NOMO-1 treated with dmso at 0.1 percent for 144 hours (cell line): Measurements from ENCODE around the gene HRH2.
"Not testable (repeated sequence)": the region's sequence is repeated elsewhere in the genome, so short reads cannot be mapped to it uniquely, and the experiment has no call there.

Source experiments
- DNase-seq: peaks from one replicate; lab custom pipeline; 2025; ENCODE audit not compliant: unreplicated experiment; lab: John Stamatoyannopoulos, UW

The HRH2 gene

GRCh38 chr5:175646251-175646650, 11.6 kb upstream of the HRH2 start:
- DNase-seq, result no peak

GRCh38 chr5:175649967-175650366, 7.9 kb upstream of the HRH2 start:
- DNase-seq, result no peak

- not testable (repeated sequence) for DNase-seq
These were observed 7.3 kb upstream of the HRH2 start for GRCh38 chr5:175650430-175651205.

GRCh38 chr5:175652741-175653663, 4.9 kb upstream of the HRH2 start:
- DNase-seq, result peak; percentile 72

- DNase-seq, result no peak
These were observed 4.1 kb upstream of the HRH2 start for GRCh38 chr5:175653763-175654162.

GRCh38 chr5:175654339-175654738, 3.5 kb upstream of the HRH2 start:
- no peak for DNase-seq

GRCh38 chr5:175654807-175655206, 3.1 kb upstream of the HRH2 start:
- DNase-seq, result no peak

- no peak for DNase-seq
These were observed 2.5 kb upstream of the HRH2 start for GRCh38 chr5:175655411-175655810.

GRCh38 chr5:175656966-175657365, 905 bp upstream of the HRH2 start:
- DNase-seq, result no peak

GRCh38 chr5:175658299-175659145, 651 bp downstream of the HRH2 start:
- DNase-seq, result no peak

GRCh38 chr5:175659546-175660253, 1.8 kb downstream of the HRH2 start:
- DNase-seq, result no peak

- DNase-seq, result no peak
These were observed 5.6 kb downstream of the HRH2 start for GRCh38 chr5:175663186-175664184.

GRCh38 chr5:175664723-175665122, 6.9 kb downstream of the HRH2 start:
- no peak for DNase-seq

- no peak for DNase-seq
These were observed 8.3 kb downstream of the HRH2 start for GRCh38 chr5:175666216-175666615.

GRCh38 chr5:175668006-175668405, 10.1 kb downstream of the HRH2 start:
- no peak for DNase-seq

GRCh38 chr5:175670372-175670771, 12.5 kb downstream of the HRH2 start:
- no peak for DNase-seq

- peak; percentile 68 for DNase-seq
These were observed 13.1 kb downstream of the HRH2 start for GRCh38 chr5:175671013-175671412.

GRCh38 chr5:175672976-175673648, 15.2 kb downstream of the HRH2 start:
- no peak for DNase-seq
